Measurements from ENCODE around the gene MCCC1.
"Not testable (repeated sequence)": the region's sequence is repeated elsewhere in the genome, so short reads cannot be mapped to it uniquely, and the experiment has no call there.

MCCC1 gene

GRCh38 chr3:183044547-183045229 is 54.6 kb downstream of the MCCC1 start:
- DNase-seq (ENCODE audit: low spot score): no peak

GRCh38 chr3:183038757-183039156 is 60.5 kb downstream of the MCCC1 start:
- no peak for DNase-seq (ENCODE audit: low spot score)

GRCh38 chr3:183038221-183038620 is 61.1 kb downstream of the MCCC1 start:
- no peak for DNase-seq (ENCODE audit: low spot score)

GRCh38 chr3:183033746-183034145 is 65.5 kb downstream of the MCCC1 start:
- DNase-seq (ENCODE audit: low spot score): no peak

GRCh38 chr3:183032880-183033555 is 66.3 kb downstream of the MCCC1 start:
- DNase-seq (ENCODE audit: low spot score): no peak

GRCh38 chr3:183031826-183032225 is 67.5 kb downstream of the MCCC1 start:
- no peak for DNase-seq (ENCODE audit: low spot score)

- no peak for DNase-seq (ENCODE audit: low spot score)
These were observed 70.9 kb downstream of the MCCC1 start for GRCh38 chr3:183028416-183028815.

- no peak for DNase-seq (ENCODE audit: low spot score)
These were observed 72.0 kb downstream of the MCCC1 start for GRCh38 chr3:183027276-183027675.

GRCh38 chr3:183022936-183023516 is 76.3 kb downstream of the MCCC1 start:
- no peak for DNase-seq (ENCODE audit: low spot score)

- no peak for DNase-seq (ENCODE audit: low spot score)
These were observed 80.7 kb downstream of the MCCC1 start for GRCh38 chr3:183018421-183019192.

- DNase-seq (ENCODE audit: low spot score): no peak
These were observed 84.1 kb downstream of the MCCC1 start for GRCh38 chr3:183015185-183015584.

GRCh38 chr3:183013856-183014255 is 85.4 kb downstream of the MCCC1 start:
- DNase-seq (ENCODE audit: low spot score): no peak

- no peak for DNase-seq (ENCODE audit: low spot score)
These were observed 86.2 kb downstream of the MCCC1 start for GRCh38 chr3:183013074-183013473.

GRCh38 chr3:183008800-183009199 is 90.5 kb downstream of the MCCC1 start:
- no peak for DNase-seq (ENCODE audit: low spot score)

GRCh38 chr3:183008303-183008702 is 91.0 kb downstream of the MCCC1 start:
- no peak for DNase-seq (ENCODE audit: low spot score)

GRCh38 chr3:183006396-183007002 is 92.8 kb downstream of the MCCC1 start:
- DNase-seq (ENCODE audit: low spot score): no peak

GRCh38 chr3:182999767-183000166 is 99.5 kb downstream of the MCCC1 start:
- DNase-seq (ENCODE audit: low spot score): no peak

GRCh38 chr3:182993486-182994201 is 105.7 kb downstream of the MCCC1 start:
- not testable (repeated sequence) for DNase-seq (ENCODE audit: low spot score)

- no peak for DNase-seq (ENCODE audit: low spot score)
These were observed 109.7 kb downstream of the MCCC1 start for GRCh38 chr3:182989566-182989965.

- DNase-seq (ENCODE audit: low spot score): no peak
These were observed 113.3 kb downstream of the MCCC1 start for GRCh38 chr3:182986021-182986420.

GRCh38 chr3:182983876-182984275 is 115.4 kb downstream of the MCCC1 start:
- DNase-seq (ENCODE audit: low spot score): no peak

- DNase-seq (ENCODE audit: low spot score): no peak
These were observed 118.3 kb downstream of the MCCC1 start for GRCh38 chr3:182981038-182981380.
